ENCODE results near the gene PIK3C2B. TPM values are rescaled to one million over a fixed set of nuclear protein-coding genes. Genes with fewer than 3 reads are reported as not detected.
A peak's percentile ranks its signal among the peaks of the same experiment; 100 is the strongest.

PIK3C2B gene
- total RNA-seq, 3 donors from 2014 or later (not counting 1 experiment from before 2014, with no cell fraction given) = 18.1 to 34.8 (median 29.5) TPM

GRCh38 chr1:204477036-204477740 lies 17.4 kb downstream of the PIK3C2B start:
- ATAC-seq (peak in 1 of 3 donors; percentile 49), DNase-seq (no peak)
- TF ChIP-seq CTCF (IDR thresholded peaks at IDR 0.05) = no peak
- Mint-ChIP-seq H3K9me3 (no peaks in the 10 kb centered on the region), H3K27ac (peak overlapping the region; percentile 30 to 68), H3K36me3 (no peaks in the 10 kb centered on the region), H3K4me3 (no peak overlapping the region), H3K27me3 (ENCODE audit: low read depth in 2 of 2) (no peaks in the 10 kb centered on the region), H3K4me1 (peaks cover 51 to 67% of the 10 kb centered on the region in 2 donors)
- no peaks in the 10 kb centered on the region for H3K27me3 ChIP-seq (ENCODE audit: control insufficient read depth, insufficient read depth, low read length)
- 82% methylated on average over 5 of the region's 5 CpGs for WGBS (ENCODE audit: insufficient coverage)
- H3K4me1 ChIP-seq (ENCODE audit: control insufficient read depth, insufficient read depth, low read length) = peaks cover 63% of the 10 kb centered on the region
- intact Hi-C loops (cut with micrococcal nuclease) = no loop called here
- no peak overlapping the region for H3K4me3 ChIP-seq (ENCODE audit: low read length)
- H3K9me3 ChIP-seq (ENCODE audit: control insufficient read depth, insufficient read depth, low read length) = no peaks in the 10 kb centered on the region
- H3K36me3 ChIP-seq (ENCODE audit: control insufficient read depth, insufficient read depth, low read length) = no peaks in the 10 kb centered on the region
- H3K27ac ChIP-seq (ENCODE audit: low read length) = no peak overlapping the region

GRCh38 chr1:204476563-204476962 lies 18.0 kb downstream of the PIK3C2B start:
- peak overlapping the region in 1 of 2 donors; percentile 68 for H3K27ac Mint-ChIP-seq
- no peak for DNase-seq
- H3K4me3 Mint-ChIP-seq = no peak overlapping the region
- no peaks in the 10 kb centered on the region for H3K36me3 Mint-ChIP-seq
- Histone ChIP-seq H3K27me3 (ENCODE audit: control insufficient read depth, insufficient read depth, low read length) (no peaks in the 10 kb centered on the region), H3K36me3 (ENCODE audit: control insufficient read depth, insufficient read depth, low read length) (no peaks in the 10 kb centered on the region), H3K9me3 (ENCODE audit: control insufficient read depth, insufficient read depth, low read length) (no peaks in the 10 kb centered on the region), H3K4me1 (ENCODE audit: control insufficient read depth, insufficient read depth, low read length) (peaks cover 56% of the 10 kb centered on the region), H3K4me3 (ENCODE audit: low read length) (no peak overlapping the region), H3K27ac (ENCODE audit: low read length) (no peak overlapping the region)
- H3K9me3 Mint-ChIP-seq = no peaks in the 10 kb centered on the region
- H3K4me1 Mint-ChIP-seq = peaks cover 50 to 65% of the 10 kb centered on the region in 2 donors
- WGBS (ENCODE audit: insufficient coverage) = 84% methylated on average over 5 of the region's 5 CpGs
- no peak for ATAC-seq
- no peak for TF ChIP-seq CTCF (IDR thresholded peaks at IDR 0.05)
- H3K27me3 Mint-ChIP-seq (ENCODE audit: low read depth in 2 of 2) = no peaks in the 10 kb centered on the region
- intact Hi-C loops (cut with micrococcal nuclease) = no loop called here

GRCh38 chr1:204475656-204476432 lies 18.8 kb downstream of the PIK3C2B start:
- 68% methylated on average over 9 of the region's 9 CpGs for WGBS (ENCODE audit: insufficient coverage)
- no peaks in the 10 kb centered on the region for H3K27me3 ChIP-seq (ENCODE audit: control insufficient read depth, insufficient read depth, low read length)
- DNase-seq = no peak
- H3K4me1 ChIP-seq (ENCODE audit: control insufficient read depth, insufficient read depth, low read length) = peaks cover 49% of the 10 kb centered on the region
- Mint-ChIP-seq H3K36me3 (no peaks in the 10 kb centered on the region), H3K27me3 (ENCODE audit: low read depth in 2 of 2) (no peaks in the 10 kb centered on the region), H3K9me3 (no peaks in the 10 kb centered on the region), H3K4me1 (peaks cover 43 to 58% of the 10 kb centered on the region in 2 donors), H3K27ac (no peak overlapping the region), H3K4me3 (no peak overlapping the region)
- no peaks in the 10 kb centered on the region for H3K9me3 ChIP-seq (ENCODE audit: control insufficient read depth, insufficient read depth, low read length)
- H3K27ac ChIP-seq (ENCODE audit: low read length) = no peak overlapping the region
- intact Hi-C loops (cut with micrococcal nuclease) = no loop called here
- H3K36me3 ChIP-seq (ENCODE audit: control insufficient read depth, insufficient read depth, low read length) = no peaks in the 10 kb centered on the region
- no peak for TF ChIP-seq CTCF (IDR thresholded peaks at IDR 0.05)
- H3K4me3 ChIP-seq (ENCODE audit: low read length) = no peak overlapping the region
- no peak for ATAC-seq

Measured in natural killer cell (primary cell).